ENCODE data around the gene AP1G1. TPM values are rescaled to one million over a fixed set of nuclear protein-coding genes. Genes with fewer than 3 reads are reported as not detected.
A peak's percentile ranks its signal among the peaks of the same experiment; 100 is the strongest.

Gene AP1G1
- total RNA-seq, result 100 to 1,000 TPM; 101 to 103 TPM
- polyA plus RNA-seq, result 10 to 100 TPM in 1 of 2 donors, 1 to 10 TPM in 1; 7.6 to 13.4 TPM

DNA sequence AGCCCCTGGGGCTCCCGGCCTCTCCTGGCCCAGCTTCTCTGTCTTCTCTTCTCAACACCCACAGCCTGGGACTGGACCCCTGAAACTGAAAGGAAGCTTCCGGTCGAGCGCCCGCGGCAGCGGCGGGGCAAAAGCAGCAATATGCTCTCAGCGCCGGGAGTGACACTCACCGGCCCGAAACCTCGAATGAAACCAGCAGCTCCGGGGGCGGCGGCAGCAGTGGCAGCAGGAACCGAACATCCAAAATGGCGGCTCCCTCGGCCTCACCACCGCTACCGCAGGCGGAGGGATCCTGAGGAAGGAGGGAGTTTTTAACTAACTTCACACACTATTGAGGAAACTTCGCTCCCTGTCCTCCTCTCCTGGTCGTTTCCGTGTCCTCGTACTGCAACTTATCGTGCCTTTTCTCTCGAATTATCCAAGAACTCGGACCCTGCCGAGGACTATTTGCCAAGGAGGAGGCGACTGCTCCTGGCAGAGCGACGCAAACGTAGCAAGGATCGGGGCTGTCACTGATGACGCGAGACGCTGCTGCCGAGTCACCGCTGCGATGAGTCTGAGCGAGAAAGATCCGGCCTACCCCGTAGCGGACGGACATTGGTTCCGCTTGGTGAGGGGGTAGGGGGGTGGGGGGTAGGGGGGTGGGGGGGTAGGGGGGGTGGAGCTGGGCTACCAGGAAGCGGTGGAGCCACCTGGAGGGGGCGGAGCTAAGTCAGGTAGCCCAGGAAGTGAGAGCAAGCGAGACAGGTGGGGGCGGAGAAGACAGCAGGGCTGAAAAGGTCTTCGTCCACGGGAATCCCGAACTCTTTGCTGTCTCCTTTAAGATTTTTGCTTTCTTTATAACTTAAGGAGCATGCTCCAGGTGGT is at the start of gene AP1G1:
TSS of gene AP1G1 (minus strand) at position 242 of the 867 bp plus-strand sequence. CDS start 19,355 bp downstream, outside the sequence.
- Mint-ChIP-seq H3K9me3 (peaks cover 0 to 3% (median 0%) of the 10 kb centered on the region in 8 donors), H3K27ac (peak within 1 kb of the TSS; percentile 96 to 100 (median 100)), H3K4me1 (peaks cover 19 to 55% (median 37%) of the 10 kb centered on the region in 4 donors), H3K4me3 (peak within 1 kb of the TSS; percentile 92 to 99 (median 98)), H3K27me3 (peaks cover 0 to 2% of the 10 kb centered on the region in 2 donors), H3K36me3 (peaks cover 0 to 17% of the 10 kb centered on the region in 2 donors)
- peak within 1 kb of the TSS; percentile 98 to 99 for H3K4me3 ChIP-seq (ENCODE audit: low read length in 2 of 2)
- intact Hi-C loops (cut with micrococcal nuclease), result loop anchor here (1.0 to 2.0 kb wide), 6 partner anchors 36 to 199 kb away; partner anchors contain the start of genes ATXN1L, DHODH, IST1 and PHLPP2
- peak; percentile 94 to 98 (median 97) for DNase-seq
- peak within 1 kb of the TSS; percentile 100 for H3K27ac ChIP-seq (ENCODE audit: low read depth, low read length)
- H3K4me1 ChIP-seq (ENCODE audit: insufficient read depth, low read length), result peaks cover 39% of the 10 kb centered on the region
- H3K27me3 ChIP-seq (ENCODE audit: insufficient read depth, low read length), result no peaks in the 10 kb centered on the region
- no peaks in the 10 kb centered on the region for H3K9me3 ChIP-seq (ENCODE audit: control insufficient read depth in 1 of 2, low read length in 2 of 2)
- POLR2A ChIA-PET (ENCODE audit: partially characterized antibody), result interaction anchor here (0.7 to 5.7 kb wide), 33 partner anchors 9 to 244 kb away, joined by 3 to 157 read pairs (median 5); partner anchors contain the start of genes IST1 and ZNF821
- H3K36me3 ChIP-seq (ENCODE audit: insufficient read depth, low read length), result peaks cover 10% of the 10 kb centered on the region
- CTCF ChIA-PET (ENCODE audit: partially characterized antibody), result interaction anchor here (0.8 to 5.6 kb wide), 7 partner anchors 28 to 96 kb away, joined by 3 to 53 read pairs (median 4); partner anchors contain the start of gene IST1

- Mint-ChIP-seq H3K27ac (peak overlapping the region; percentile 33 to 90 (median 61)), H3K4me3 (peak overlapping the region in 4 of 8 donors; percentile 15 to 65 (median 31)), H3K9me3 (no peaks in the 10 kb centered on the region), H3K27me3 (no peaks in the 10 kb centered on the region), H3K4me1 (peaks cover 36 to 64% (median 48%) of the 10 kb centered on the region in 4 donors), H3K36me3 (peaks cover 16 to 72% of the 10 kb centered on the region in 2 donors)
- Histone ChIP-seq H3K4me1 (ENCODE audit: insufficient read depth, low read length) (peaks cover 51% of the 10 kb centered on the region), H3K27ac (ENCODE audit: low read depth, low read length) (peak overlapping the region; percentile 6), H3K27me3 (ENCODE audit: insufficient read depth, low read length) (no peaks in the 10 kb centered on the region), H3K9me3 (ENCODE audit: control insufficient read depth in 1 of 2, low read length in 2 of 2) (no peaks in the 10 kb centered on the region), H3K4me3 (ENCODE audit: low read length in 2 of 2) (no peak overlapping the region), H3K36me3 (ENCODE audit: insufficient read depth, low read length) (peaks cover 18% of the 10 kb centered on the region)
- ChIA-PET POLR2A (ENCODE audit: partially characterized antibody) (interaction anchor here (0.9 to 1.4 kb wide), 4 partner anchors 10 to 48 kb away, joined by 3 to 4 read pairs (median 4); partner anchors contain the start of gene AP1G1), CTCF (ENCODE audit: partially characterized antibody) (interaction anchor here (0.6 kb wide), 1 partner anchor 250 kb away, joined by 4 read pairs; no protein-coding TSS in a partner anchor)
- DNase-seq, result peak in 3 of 5 donors; percentile 15 to 19 (median 16)
- intact Hi-C loops (cut with micrococcal nuclease), result no loop called here
These were observed 47.5 kb upstream of the AP1G1 start for GRCh38 chr16:71855937-71856662.

DNA sequence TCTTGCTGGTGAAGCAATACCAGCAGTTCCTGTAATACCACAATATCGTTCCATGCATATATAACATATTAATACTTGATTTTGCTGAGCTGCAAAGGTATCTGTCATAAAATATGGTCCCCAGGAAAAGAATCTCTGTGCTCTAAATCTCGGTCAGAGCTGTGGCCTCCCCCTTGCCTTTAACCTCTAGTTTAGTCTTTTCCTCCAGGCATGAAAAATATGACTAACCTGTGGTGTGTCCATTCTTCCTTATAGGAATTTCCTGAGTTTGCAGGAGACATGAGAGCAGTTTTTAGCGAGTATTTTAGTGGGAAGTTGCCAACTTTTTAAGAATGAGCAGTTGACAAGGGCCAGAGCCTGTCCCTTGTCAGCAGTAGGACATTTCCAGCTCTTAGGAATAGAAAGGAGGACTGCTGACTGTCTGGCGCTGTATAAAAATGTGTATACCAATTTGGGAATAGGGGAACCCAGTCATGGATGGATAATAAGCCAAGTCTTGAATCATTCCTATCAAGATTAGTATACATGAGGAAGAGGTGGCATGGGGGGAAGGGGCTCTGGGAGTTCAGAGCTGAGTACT is 45.8 kb upstream of the AP1G1 start:
- Mint-ChIP-seq H3K27ac (peak overlapping the region in 5 of 7 donors; percentile 6 to 88 (median 84)), H3K4me1 (peaks cover 36 to 74% (median 51%) of the 10 kb centered on the region in 4 donors), H3K4me3 (peak overlapping the region in 1 of 8 donors; percentile 12), H3K27me3 (no peaks in the 10 kb centered on the region), H3K9me3 (no peaks in the 10 kb centered on the region), H3K36me3 (peaks cover 26 to 78% of the 10 kb centered on the region in 2 donors)
- H3K27ac ChIP-seq (ENCODE audit: low read depth, low read length), result no peak overlapping the region
- no peak for DNase-seq
- H3K9me3 ChIP-seq (ENCODE audit: control insufficient read depth in 1 of 2, low read length in 2 of 2), result no peaks in the 10 kb centered on the region
- CTCF ChIA-PET (ENCODE audit: partially characterized antibody), result interaction anchor here (1.2 kb wide), 1 partner anchor 29 kb away, joined by 3 read pairs; no protein-coding TSS in a partner anchor
- H3K27me3 ChIP-seq (ENCODE audit: insufficient read depth, low read length), result no peaks in the 10 kb centered on the region
- intact Hi-C loops (cut with micrococcal nuclease), result no loop called here
- POLR2A ChIA-PET (ENCODE audit: partially characterized antibody), result no interaction called here
- peaks cover 51% of the 10 kb centered on the region for H3K4me1 ChIP-seq (ENCODE audit: insufficient read depth, low read length)
- no peak overlapping the region for H3K4me3 ChIP-seq (ENCODE audit: low read length in 2 of 2)
- H3K36me3 ChIP-seq (ENCODE audit: insufficient read depth, low read length), result peaks cover 29% of the 10 kb centered on the region

DNA sequence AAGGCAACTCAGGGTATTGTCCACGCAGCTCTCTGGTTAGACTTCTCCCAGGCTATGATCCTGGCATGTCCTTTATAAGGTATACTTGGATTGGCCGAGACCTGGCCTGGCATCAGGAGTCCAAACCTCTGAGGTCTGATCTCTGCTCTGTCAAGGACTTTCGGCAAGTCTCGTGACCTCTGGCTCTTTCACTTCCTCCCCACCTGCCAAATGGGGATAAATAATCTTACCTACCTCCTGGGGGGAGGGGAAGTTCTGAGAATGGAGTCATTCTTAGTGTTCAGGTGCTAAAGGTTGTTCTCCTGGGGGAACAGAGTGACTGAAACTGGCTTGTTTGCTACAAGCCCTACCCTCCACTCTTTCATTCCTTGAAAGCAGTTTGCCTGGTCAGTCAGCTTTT is 44.8 kb upstream of the AP1G1 start:
- Histone ChIP-seq H3K27me3 (ENCODE audit: insufficient read depth, low read length) (no peaks in the 10 kb centered on the region), H3K36me3 (ENCODE audit: insufficient read depth, low read length) (peaks cover 33% of the 10 kb centered on the region), H3K27ac (ENCODE audit: low read depth, low read length) (no peak overlapping the region), H3K4me3 (ENCODE audit: low read length in 2 of 2) (no peak overlapping the region), H3K9me3 (ENCODE audit: control insufficient read depth in 1 of 2, low read length in 2 of 2) (no peaks in the 10 kb centered on the region), H3K4me1 (ENCODE audit: insufficient read depth, low read length) (peaks cover 51% of the 10 kb centered on the region)
- Mint-ChIP-seq H3K4me3 (no peak overlapping the region), H3K36me3 (peaks cover 26 to 74% of the 10 kb centered on the region in 2 donors), H3K9me3 (no peaks in the 10 kb centered on the region), H3K4me1 (peaks cover 39 to 77% (median 54%) of the 10 kb centered on the region in 4 donors), H3K27ac (peak overlapping the region in 6 of 7 donors; percentile 15 to 74 (median 66)), H3K27me3 (no peaks in the 10 kb centered on the region)
- intact Hi-C loops (cut with micrococcal nuclease), result no loop called here
- ChIA-PET CTCF (ENCODE audit: partially characterized antibody) (interaction anchor here (0.9 to 2.1 kb wide), 3 partner anchors 28 to 40 kb away, joined by 3 to 12 read pairs (median 3); no protein-coding TSS in a partner anchor), POLR2A (ENCODE audit: partially characterized antibody) (interaction anchor here (1.4 to 2.4 kb wide), 2 partner anchors 28 to 45 kb away, joined by 4 to 11 read pairs; partner anchors contain the start of gene AP1G1)
- DNase-seq, result no peak

- intact Hi-C loops (cut with micrococcal nuclease), result no loop called here
- Mint-ChIP-seq H3K9me3 (no peaks in the 10 kb centered on the region), H3K27ac (peak overlapping the region in 6 of 7 donors; percentile 46 to 64 (median 52)), H3K27me3 (no peaks in the 10 kb centered on the region), H3K4me1 (peaks cover 42 to 82% (median 60%) of the 10 kb centered on the region in 4 donors), H3K4me3 (peak overlapping the region in 1 of 8 donors; percentile 22), H3K36me3 (peaks cover 32 to 77% of the 10 kb centered on the region in 2 donors)
- ChIA-PET POLR2A (ENCODE audit: partially characterized antibody) (interaction anchor here (1.4 to 2.4 kb wide), 3 partner anchors 29 to 44 kb away, joined by 4 to 11 read pairs (median 4); partner anchors contain the start of gene AP1G1), CTCF (ENCODE audit: partially characterized antibody) (interaction anchor here (0.9 to 2.1 kb wide), 3 partner anchors 29 to 41 kb away, joined by 3 to 12 read pairs (median 3); no protein-coding TSS in a partner anchor)
- DNase-seq, result no peak
- no peaks in the 10 kb centered on the region for H3K27me3 ChIP-seq (ENCODE audit: insufficient read depth, low read length)
- no peak overlapping the region for H3K27ac ChIP-seq (ENCODE audit: low read depth, low read length)
- peaks cover 37% of the 10 kb centered on the region for H3K36me3 ChIP-seq (ENCODE audit: insufficient read depth, low read length)
- no peak overlapping the region for H3K4me3 ChIP-seq (ENCODE audit: low read length in 2 of 2)
- peaks cover 51% of the 10 kb centered on the region for H3K4me1 ChIP-seq (ENCODE audit: insufficient read depth, low read length)
- H3K9me3 ChIP-seq (ENCODE audit: control insufficient read depth in 1 of 2, low read length in 2 of 2), result no peaks in the 10 kb centered on the region
These were observed 43.9 kb upstream of the AP1G1 start for GRCh38 chr16:71852561-71852960.

GRCh38 chr16:71852158-71852557 is 43.5 kb upstream of the AP1G1 start:
- Mint-ChIP-seq H3K4me3 (no peak overlapping the region), H3K36me3 (peaks cover 32 to 77% of the 10 kb centered on the region in 2 donors), H3K27ac (peak overlapping the region in 6 of 7 donors; percentile 17 to 52 (median 46)), H3K4me1 (peaks cover 45 to 82% (median 61%) of the 10 kb centered on the region in 4 donors), H3K9me3 (no peaks in the 10 kb centered on the region), H3K27me3 (no peaks in the 10 kb centered on the region)
- POLR2A ChIA-PET (ENCODE audit: partially characterized antibody), result interaction anchor here (1.4 to 2.4 kb wide), 3 partner anchors 29 to 43 kb away, joined by 4 to 11 read pairs (median 4); partner anchors contain the start of gene AP1G1
- Histone ChIP-seq H3K36me3 (ENCODE audit: insufficient read depth, low read length) (peaks cover 37% of the 10 kb centered on the region), H3K9me3 (ENCODE audit: control insufficient read depth in 1 of 2, low read length in 2 of 2) (no peaks in the 10 kb centered on the region), H3K27me3 (ENCODE audit: insufficient read depth, low read length) (no peaks in the 10 kb centered on the region), H3K4me3 (ENCODE audit: low read length in 2 of 2) (no peak overlapping the region), H3K27ac (ENCODE audit: low read depth, low read length) (no peak overlapping the region), H3K4me1 (ENCODE audit: insufficient read depth, low read length) (peaks cover 51% of the 10 kb centered on the region)
- DNase-seq, result no peak
- CTCF ChIA-PET (ENCODE audit: partially characterized antibody), result interaction anchor here (0.9 to 2.1 kb wide), 3 partner anchors 30 to 41 kb away, joined by 3 to 12 read pairs (median 3); no protein-coding TSS in a partner anchor
- intact Hi-C loops (cut with micrococcal nuclease), result no loop called here

Measured in CD4-positive, alpha-beta memory T cell (primary cell).